ENCODE data around the gene TSHZ3.

The TSHZ3 gene

DNA sequence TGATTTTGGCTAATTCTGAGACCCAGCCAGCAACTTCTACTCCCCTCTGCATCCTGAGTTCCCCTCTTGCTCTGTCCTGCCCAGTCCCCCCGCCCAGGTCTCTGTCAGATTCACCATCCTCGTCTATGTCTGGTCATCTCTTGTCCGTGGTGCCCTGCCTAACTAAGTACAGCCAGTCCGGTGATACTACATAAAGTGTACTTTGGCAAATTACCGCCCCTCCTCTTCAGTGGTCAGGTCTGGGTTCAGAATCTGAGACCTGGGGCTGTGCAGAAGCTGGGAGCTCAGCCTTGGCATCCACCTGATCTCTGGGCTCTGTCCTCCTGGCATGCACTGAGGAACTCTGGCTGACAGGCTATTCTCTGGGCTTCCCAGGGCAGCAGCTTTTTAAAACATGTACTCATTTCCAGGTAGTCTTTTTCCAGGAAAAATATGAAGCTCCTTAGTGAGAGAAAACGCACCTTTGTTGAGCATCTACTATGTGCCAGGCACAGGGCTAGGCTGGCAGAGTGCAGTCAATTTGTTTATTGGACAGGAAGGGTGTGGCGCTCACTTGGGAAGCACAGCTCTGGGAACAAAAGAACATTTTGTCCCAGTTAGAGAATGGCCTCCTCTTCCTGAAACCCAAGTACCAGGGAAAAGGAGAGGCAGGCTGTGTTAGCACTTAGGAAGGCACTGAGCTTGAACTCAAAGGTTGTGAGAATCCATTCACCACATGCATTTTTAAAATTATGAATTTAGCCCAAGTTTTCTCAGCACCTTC, 88.9 kb downstream of the TSHZ3 start:
- no peak for DNase-seq

- no peak for DNase-seq
Measured at GRCh38 chr19:31258211-31259052, 90.8 kb downstream of the TSHZ3 start.

DNA sequence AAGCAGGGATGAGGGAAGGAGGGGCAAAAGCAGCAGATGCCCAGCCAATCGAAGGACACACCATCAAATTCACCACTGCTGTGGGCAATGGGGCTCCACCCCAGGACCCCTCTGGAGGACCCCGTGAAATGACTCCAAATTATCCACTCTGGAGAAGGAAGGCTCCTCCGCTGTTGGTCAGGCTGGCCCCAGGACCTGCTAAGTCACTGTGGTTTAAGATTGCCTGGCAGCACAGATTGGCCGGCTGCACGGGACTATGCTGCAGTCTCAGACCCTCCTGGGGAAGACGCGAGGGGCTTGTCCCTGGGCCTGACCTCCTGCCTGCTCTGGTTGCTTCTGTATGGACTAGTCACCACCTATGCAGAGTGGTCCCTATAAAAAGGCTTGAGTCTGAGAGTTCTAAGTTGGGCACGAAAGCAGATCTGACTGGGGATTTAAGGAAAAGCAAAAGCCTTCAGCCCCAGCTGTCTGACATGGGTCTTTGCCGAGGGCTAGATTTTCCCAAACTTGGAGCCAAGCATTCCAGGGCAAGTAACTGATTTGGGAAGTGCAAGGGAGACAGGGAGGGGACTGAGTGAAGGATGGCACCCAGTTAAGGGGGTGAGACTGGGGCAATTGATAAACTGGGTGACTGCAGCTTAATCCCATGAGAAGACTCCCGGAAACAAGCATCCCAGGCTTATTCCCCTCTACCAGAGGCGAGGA, 91.7 kb downstream of the TSHZ3 start:
- no peak for DNase-seq

GRCh38 chr19:31257025-31257424, 92.2 kb downstream of the TSHZ3 start:
- DNase-seq, result no peak

- DNase-seq, result no peak
Measured at GRCh38 chr19:31256593-31256960, 92.7 kb downstream of the TSHZ3 start.

DNA sequence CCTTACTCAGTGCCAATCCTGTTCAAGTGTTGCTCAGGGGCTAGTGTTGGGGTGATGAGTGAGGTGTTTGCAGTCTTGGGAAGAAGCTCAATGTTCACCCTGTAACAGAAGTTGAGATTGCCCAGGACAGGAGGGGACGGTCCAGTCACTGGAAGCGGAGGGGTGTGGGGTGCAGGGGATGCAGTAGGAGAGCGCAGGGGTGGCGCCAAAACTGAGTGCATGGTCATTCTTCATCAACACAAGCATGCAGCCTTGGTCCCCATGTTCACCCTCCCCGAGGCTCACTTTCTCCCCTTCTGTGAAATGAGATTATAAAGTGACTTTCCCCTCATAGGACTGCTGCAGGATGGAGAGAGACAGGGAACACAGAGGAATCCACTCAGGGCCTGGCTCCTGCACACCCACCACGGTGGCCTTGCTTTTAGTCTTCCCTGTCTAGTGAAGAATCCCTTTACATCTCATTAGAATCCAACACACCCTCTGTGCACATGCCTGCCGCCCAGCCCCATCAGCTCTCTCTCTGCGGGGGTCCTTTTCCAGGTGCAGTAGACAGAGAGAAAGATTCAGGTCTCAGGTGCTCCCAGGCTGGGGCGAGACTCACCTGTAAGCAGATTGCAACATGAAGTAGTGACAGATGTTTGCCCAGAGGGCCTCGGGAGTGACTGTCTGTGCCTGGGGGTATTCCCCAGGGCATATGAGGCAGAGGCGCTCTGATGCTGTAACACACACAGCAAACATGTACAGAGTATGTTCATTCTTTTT, 93.2 kb downstream of the TSHZ3 start:
- no peak for DNase-seq

DNA sequence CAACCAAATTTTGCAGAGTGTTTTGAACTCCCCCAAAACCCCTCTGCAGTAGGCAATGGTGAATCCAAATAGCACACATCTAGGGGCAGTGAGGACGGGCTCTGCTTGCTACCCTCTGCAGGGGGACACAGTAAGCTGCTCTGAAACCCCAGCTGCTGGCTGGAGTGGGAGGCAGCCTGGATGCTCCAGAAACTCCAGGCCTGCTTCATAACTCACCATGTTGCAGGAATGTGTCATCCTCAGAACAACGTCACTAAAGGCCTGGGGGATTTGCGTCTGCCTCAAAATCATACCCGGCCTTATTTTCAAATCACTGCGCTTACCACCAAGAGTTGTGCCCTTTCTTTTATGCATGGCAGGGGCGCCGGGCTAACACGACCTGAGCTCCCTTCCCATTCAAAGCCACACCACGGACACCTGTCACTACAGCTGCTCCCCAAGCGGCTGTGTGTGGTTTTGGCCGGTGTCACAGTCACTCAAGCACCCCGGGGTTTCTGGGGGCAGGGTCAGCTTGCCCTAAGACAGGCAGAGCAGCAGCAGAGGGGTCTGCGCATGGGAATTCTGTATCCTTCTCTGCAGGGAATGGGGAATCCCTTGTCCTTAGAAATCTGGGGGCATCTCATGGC, 93.9 kb downstream of the TSHZ3 start:
- DNase-seq, result no peak

DNA sequence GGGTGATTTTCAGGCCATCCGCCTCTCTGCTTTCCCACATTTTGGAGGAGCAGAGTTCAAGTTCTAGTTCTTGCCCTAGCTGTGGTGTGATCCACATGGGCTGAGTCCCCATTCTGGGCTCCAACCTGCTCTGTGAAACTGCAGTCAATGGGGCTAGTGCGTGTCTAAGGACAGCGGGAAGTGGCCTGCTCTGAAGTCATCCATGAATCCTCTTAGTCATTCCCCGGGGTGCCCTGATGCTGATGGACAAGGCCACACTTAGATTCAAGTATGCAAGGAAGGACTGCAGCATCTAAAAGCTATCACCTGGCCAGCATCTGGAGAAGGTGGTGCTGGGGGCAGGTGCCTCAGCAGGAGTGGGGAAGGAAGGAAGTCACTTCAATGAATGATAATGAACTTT, 94.6 kb downstream of the TSHZ3 start:
- no peak for DNase-seq

DNA sequence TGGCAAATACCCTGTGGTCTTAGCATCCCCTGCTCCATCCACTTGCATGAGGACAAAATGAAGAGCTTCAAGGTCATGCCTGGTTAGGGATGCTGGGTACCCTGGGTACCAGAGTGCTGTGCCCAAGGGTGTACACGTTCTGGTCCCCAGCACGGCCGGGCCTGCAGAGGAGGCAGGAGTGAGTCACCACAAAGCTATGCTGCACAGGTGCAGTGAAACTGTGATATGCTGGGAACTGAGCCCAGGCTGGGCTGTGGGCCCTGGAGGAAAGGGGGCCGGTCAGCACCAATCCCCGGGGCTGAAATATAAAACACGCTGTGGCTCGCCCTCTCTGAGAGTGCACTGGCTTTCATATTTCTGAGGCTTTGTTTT, 95.1 kb downstream of the TSHZ3 start:
- DNase-seq, result no peak

- DNase-seq, result no peak
Measured at GRCh38 chr19:31253526-31254179, 95.6 kb downstream of the TSHZ3 start.

DNA sequence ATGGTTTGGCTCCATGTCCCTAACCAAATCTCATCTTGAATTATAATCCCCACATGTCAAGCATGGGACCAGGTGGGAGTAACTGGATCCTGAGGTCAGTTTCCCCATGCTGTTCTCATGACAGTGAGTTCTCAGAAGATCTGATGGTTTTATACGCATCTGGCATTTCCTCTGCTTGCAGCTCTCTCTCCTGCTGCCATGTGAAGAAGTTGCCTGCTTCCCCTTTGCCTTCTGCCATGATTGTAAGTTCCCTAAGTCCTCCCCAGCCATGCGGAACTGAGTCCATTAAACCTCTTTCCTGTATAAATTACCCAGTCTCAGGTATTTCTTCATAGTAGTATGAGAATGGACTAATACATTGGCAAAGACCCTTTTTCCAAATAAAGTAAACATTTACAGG, 96.8 kb downstream of the TSHZ3 start:
- no peak for DNase-seq

- no peak for DNase-seq
Measured at GRCh38 chr19:31249217-31249616, 100.0 kb downstream of the TSHZ3 start.

GRCh38 chr19:31235806-31236205, 113.4 kb downstream of the TSHZ3 start:
- DNase-seq, result no peak

GRCh38 chr19:31233295-31233800, 115.9 kb downstream of the TSHZ3 start:
- DNase-seq, result no peak

GRCh38 chr19:31232871-31233270, 116.4 kb downstream of the TSHZ3 start:
- DNase-seq, result no peak

DNA sequence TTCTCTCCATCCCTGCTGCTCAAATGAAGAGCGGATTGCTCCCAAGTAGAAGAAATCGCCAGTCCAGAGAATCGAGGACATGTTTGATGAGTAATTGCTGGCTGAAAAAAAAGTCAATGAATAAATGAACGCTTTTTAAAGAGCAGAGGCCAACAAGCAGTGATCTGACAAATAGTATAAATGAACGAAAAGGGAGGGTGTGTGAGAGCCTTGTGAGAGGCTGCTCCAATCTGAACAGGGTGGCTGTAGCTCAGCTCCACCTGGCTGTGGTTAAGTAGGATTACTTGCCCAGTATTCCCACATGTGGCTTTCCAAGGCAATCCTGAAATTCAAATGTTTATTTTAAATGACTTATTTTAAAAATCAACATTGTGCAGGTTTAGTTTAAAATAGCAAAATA, 117.1 kb downstream of the TSHZ3 start:
- DNase-seq, result no peak

GRCh38 chr19:31231237-31231636, 118.0 kb downstream of the TSHZ3 start:
- no peak for DNase-seq

DNA sequence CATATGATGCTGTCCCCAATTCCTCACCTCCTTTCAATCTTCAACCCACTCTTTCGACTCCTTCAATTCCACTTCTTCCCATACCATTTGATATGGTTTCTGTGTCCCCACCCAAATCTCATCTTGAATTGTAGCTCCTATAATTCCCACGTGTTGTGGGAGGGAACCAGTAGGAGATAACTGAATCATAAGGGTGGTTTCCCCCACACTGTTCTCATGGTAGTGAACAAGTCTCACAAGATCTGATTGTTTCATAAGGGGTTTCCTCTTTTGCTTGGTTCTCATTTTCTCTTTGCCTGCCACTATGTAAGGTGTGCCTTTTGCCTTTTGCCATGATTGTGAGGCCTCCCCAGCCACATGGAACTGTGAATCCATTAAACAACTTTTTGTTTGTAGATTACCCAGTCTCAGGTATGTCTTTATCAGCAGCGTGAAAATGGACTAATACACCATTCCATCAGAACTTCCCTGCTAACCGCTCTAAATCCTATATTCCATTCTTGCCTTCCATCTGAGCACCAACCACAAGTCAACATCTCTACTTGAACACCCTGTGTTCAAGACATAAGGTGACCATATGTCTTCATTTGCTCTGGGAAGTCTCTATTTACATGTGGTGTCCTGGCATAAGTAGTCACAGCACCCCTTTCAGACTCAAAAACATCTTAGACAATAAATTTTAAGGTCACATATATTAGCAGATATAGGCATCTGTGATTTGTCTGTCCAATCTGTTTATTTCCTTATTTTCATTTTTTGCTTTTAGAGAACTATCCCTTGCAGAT, 122.9 kb downstream of the TSHZ3 start:
- no peak for DNase-seq
